Upper lobe of left lung (tissue), 6 donors: Measurements from ENCODE around the gene SEMA3A. TPM values are rescaled to one million over a fixed set of nuclear protein-coding genes. Genes with fewer than 3 reads are reported as not detected.

Source experiments
- ATAC-seq, 2 donors: fragments of 200-7000 bp; cut with Tn5 transposase; one replicate each; pipeline ENCODE4 v1.9.1; 2022; ENCODE audit warnings: mild to moderate bottlenecking in 2 of 2, moderate library complexity in 2 of 2; ENCODE audit not compliant: low FRiP score in 2 of 2
- DNase-seq, 2 donors: peaks; one replicate each; pipeline ENCODE4 v3.0.0-alpha.2; 2019 to 2020
- H3K27ac ChIP-seq, 4 donors: fragments of 200-600 bp; sonication (generic); one replicate each; pipeline ENCODE4 v1.5.1; 2016 to 2019
- H3K27me3 ChIP-seq, 4 donors: fragments of 200-600 bp; sonication (generic); one replicate each; pipeline ENCODE4 v1.5.1; 2017 to 2019
- H3K36me3 ChIP-seq, 4 donors: fragments of 200-600 bp; sonication (generic); one replicate each; pipeline ENCODE4 v1.5.1; 2016 to 2019
- H3K4me1 ChIP-seq, 4 donors: fragments of 200-600 bp; sonication (generic); one replicate each; pipeline ENCODE4 v1.5.1; 2018 to 2019
- H3K4me3 ChIP-seq, 4 donors: fragments of 200-600 bp; sonication (generic); one replicate each; pipeline ENCODE4 v1.5.1; 2017 to 2019; ENCODE audit warnings: mild to moderate bottlenecking in 2 of 4, moderate library complexity in 1 of 4
- H3K9me3 ChIP-seq, 4 donors: fragments of 200-600 bp; sonication (generic); one replicate each; pipeline ENCODE4 v1.5.1; 2018 to 2019
- EP300 ChIP-seq, 4 donors: sonication (generic); formaldehyde crosslinking; IDR thresholded peaks; one replicate each; pipeline ENCODE4 v1.5.1; 2017; ENCODE audit warnings: antibody characterized with exemption in 4 of 4, control low read depth in 2 of 4
- POLR2A ChIP-seq, 4 donors: fragments of 450-650 bp; IDR thresholded peaks; one replicate each; pipeline ENCODE4 v1.5.1; 2016 to 2017; ENCODE audit warnings: antibody characterized with exemption in 4 of 4, mild to moderate bottlenecking in 2 of 4
- POLR2AphosphoS5 ChIP-seq, 2 donors: sonication (generic); formaldehyde crosslinking; IDR thresholded peaks; one replicate each; pipeline ENCODE4 v1.5.1; 2017; ENCODE audit warnings: antibody characterized with exemption in 2 of 2
- WGBS, 2 donors: methylation state at CpG; one replicate each; pipeline ENCODE4 v1.1.5; 2017 to 2018; 5-methylcytosine and 5-hydroxymethylcytosine counted together
- total RNA-seq, 6 donors: library from RNA; depleted of rRNA in 4 of 6; stranded (reverse); fragments of >200 nt in 4 of 6; gene quantifications; one replicate each; pipeline versions ENCODE4 v1.1.0 to v1.2.1, GENCODE V29; 2016 to 2021
- TF ChIP-seq, protein P1 (sequence below), 6 experiments: fragments of 450-650 bp in 4 of 6; fragments of 200-600 bp in 2 of 6; sonication (generic) in 2 of 6; IDR thresholded peaks; one replicate each; pipeline ENCODE4 v1.5.1; 2016 to 2019; ENCODE audit warnings: antibody characterized with exemption in 6 of 6
- donor health status: DM: no; HTN: no; CAD: no; lungs with moderate emphysema.
- donor health status: DM: no; HTN: yes; CAD: no; lungs with severe emphysema.

Gene SEMA3A
- total RNA-seq, 6 donors from 2014 or later = 1.0 to 8.8 (median 3.1) TPM

DNA sequence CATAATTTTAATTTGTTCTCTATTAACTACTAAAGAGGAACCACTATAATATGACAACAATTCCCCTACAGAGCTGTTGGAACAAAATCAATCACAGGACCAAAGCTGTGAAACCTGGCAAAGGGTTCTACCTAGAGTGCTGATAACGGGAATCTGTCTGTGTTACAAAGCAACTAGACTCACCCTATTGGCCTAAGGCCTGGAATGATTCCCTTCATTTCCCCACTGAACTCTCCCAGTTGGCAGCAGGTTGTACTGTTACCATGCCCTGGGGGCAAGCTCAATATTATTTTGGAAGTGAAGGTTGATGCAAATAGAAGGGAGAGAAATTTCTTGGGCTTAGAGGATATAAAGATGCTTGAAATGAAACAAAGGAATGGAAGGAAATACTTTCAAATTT lies 81.8 kb downstream of the SEMA3A start:
- Histone ChIP-seq H3K27me3 (no peaks in the 10 kb centered on the region), H3K4me1 (peaks cover 0 to 12% (median 5%) of the 10 kb centered on the region in 4 donors), H3K27ac (no peak overlapping the region), H3K9me3 (no peaks in the 10 kb centered on the region), H3K36me3 (no peaks in the 10 kb centered on the region), H3K4me3 (no peak overlapping the region)
- TF ChIP-seq, protein P1, sequence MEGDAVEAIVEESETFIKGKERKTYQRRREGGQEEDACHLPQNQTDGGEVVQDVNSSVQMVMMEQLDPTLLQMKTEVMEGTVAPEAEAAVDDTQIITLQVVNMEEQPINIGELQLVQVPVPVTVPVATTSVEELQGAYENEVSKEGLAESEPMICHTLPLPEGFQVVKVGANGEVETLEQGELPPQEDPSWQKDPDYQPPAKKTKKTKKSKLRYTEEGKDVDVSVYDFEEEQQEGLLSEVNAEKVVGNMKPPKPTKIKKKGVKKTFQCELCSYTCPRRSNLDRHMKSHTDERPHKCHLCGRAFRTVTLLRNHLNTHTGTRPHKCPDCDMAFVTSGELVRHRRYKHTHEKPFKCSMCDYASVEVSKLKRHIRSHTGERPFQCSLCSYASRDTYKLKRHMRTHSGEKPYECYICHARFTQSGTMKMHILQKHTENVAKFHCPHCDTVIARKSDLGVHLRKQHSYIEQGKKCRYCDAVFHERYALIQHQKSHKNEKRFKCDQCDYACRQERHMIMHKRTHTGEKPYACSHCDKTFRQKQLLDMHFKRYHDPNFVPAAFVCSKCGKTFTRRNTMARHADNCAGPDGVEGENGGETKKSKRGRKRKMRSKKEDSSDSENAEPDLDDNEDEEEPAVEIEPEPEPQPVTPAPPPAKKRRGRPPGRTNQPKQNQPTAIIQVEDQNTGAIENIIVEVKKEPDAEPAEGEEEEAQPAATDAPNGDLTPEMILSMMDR (IDR thresholded peaks at IDR 0.05) = no peak
- TF ChIP-seq EP300 (IDR thresholded peaks at IDR 0.05) = no peak
- no peak for TF ChIP-seq POLR2A (IDR thresholded peaks at IDR 0.05)
- TF ChIP-seq POLR2AphosphoS5 (IDR thresholded peaks at IDR 0.05) = no peak
- 32 to 33% methylated on average over 1 of the region's 1 CpG for WGBS, 2 donors
- ATAC-seq (no peak), DNase-seq (no peak)

DNA sequence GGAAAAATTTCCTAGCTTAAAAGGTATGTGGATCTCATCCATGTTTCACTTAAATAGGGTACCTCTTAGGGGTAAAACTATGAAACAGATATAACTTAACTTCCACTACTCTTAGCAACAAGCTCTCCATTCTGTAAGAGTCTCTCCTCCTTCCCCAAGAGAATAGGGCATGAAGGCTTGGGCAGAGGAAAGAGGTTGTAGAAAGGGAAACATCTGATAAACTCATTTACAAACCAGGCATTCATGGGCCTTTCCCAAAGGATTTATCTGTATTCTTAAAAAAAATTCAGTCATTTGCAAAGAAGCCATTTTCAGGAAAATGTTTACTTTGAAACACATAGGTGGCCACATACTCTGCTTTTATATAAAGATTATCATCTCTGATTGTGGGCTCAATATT lies 82.7 kb downstream of the SEMA3A start:
- H3K27me3 ChIP-seq = no peaks in the 10 kb centered on the region
- TF ChIP-seq, protein P1 (IDR thresholded peaks at IDR 0.05) = no peak
- TF ChIP-seq POLR2AphosphoS5 (IDR thresholded peaks at IDR 0.05) (no peak), EP300 (IDR thresholded peaks at IDR 0.05) (no peak), POLR2A (IDR thresholded peaks at IDR 0.05) (no peak)
- peaks cover 0 to 12% (median 5%) of the 10 kb centered on the region in 4 donors for H3K4me1 ChIP-seq
- no peak overlapping the region for H3K4me3 ChIP-seq
- ATAC-seq (no peak), DNase-seq (no peak)
- H3K36me3 ChIP-seq = no peaks in the 10 kb centered on the region
- no peak overlapping the region for H3K27ac ChIP-seq
- no peaks in the 10 kb centered on the region for H3K9me3 ChIP-seq

DNA sequence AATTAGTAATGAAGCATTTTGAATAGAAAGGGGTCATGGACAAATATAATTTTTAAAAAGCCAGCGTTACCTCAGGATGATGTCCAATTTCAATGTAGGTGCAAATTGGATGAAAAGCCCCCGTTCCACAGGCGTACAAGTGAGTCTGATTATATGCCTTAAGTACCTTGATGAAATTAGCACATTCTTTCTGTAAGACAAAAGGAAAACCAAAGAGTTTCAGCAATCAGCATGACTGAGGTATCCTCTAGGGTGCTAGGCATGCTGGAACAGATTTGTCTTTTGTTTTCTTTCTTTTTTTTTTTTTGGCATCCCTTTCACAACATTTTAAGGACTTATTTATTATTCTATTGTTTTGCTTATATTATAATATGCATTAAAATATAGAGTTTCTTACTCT lies 84.2 kb downstream of the SEMA3A start:
- Histone ChIP-seq H3K27me3 (no peaks in the 10 kb centered on the region), H3K4me3 (no peak overlapping the region), H3K36me3 (no peaks in the 10 kb centered on the region), H3K9me3 (no peaks in the 10 kb centered on the region), H3K27ac (no peak overlapping the region), H3K4me1 (peaks cover 0 to 12% (median 5%) of the 10 kb centered on the region in 4 donors)
- 86 to 91% methylated on average over 3 of the region's 3 CpGs for WGBS, 2 donors
- no peak for ATAC-seq
- TF ChIP-seq, protein P1 (IDR thresholded peaks at IDR 0.05) = no peak
- TF ChIP-seq POLR2AphosphoS5 (IDR thresholded peaks at IDR 0.05) = no peak
- no peak for TF ChIP-seq EP300 (IDR thresholded peaks at IDR 0.05)
- no peak for TF ChIP-seq POLR2A (IDR thresholded peaks at IDR 0.05)
- no peak for DNase-seq

DNA sequence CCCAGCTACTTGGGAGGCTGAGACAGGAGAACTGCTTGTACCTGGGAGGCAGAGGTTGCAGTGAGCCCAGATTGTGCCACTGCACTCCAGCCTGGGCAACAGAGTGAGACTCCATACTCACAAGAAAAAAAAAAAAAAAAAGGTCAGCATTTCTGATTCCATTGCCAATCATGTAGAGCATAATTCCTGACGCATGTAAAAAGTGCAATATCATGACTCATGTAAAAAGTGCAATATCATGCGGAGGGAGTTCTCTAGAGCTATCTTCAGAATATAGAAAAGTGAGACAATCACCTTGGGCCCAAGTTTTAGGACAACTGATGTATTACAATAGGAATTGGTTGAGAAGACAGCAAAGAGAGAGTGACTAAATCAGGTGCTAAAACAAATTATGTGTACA lies 85.8 kb downstream of the SEMA3A start:
- H3K27me3 ChIP-seq = no peaks in the 10 kb centered on the region
- WGBS, 2 donors = 50 to 70% methylated on average over 2 of the region's 2 CpGs
- ATAC-seq = no peak

DNA sequence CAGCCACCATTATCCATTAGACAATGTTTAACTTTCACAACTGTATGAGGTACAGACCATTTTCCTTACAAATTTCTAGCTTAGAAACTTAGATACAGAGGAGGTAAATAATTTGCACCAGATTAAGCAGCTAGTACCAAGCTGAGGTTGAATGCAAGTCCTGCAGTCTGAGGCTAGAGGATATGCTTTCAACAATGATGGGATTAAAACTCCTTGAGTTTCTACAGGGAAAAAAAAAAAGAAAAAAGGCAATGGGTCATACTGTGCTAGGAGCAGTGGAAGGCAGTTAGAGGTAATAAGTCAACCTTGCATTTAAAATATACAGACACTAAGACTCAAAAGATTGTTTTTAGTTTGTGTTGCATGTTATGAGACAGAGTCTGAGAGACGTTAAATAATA lies 86.5 kb downstream of the SEMA3A start:
- no peak for TF ChIP-seq POLR2A (IDR thresholded peaks at IDR 0.05)
- TF ChIP-seq EP300 (IDR thresholded peaks at IDR 0.05) = no peak
- no peak for TF ChIP-seq POLR2AphosphoS5 (IDR thresholded peaks at IDR 0.05)
- TF ChIP-seq, protein P1 (IDR thresholded peaks at IDR 0.05) = no peak
- 71 to 90% methylated on average over 1 of the region's 1 CpG for WGBS, 2 donors
- DNase-seq = no peak
- H3K4me3 ChIP-seq = no peak overlapping the region
- H3K27ac ChIP-seq = no peak overlapping the region
- H3K27me3 ChIP-seq = no peaks in the 10 kb centered on the region
- H3K9me3 ChIP-seq = no peaks in the 10 kb centered on the region
- no peak for ATAC-seq
- H3K36me3 ChIP-seq = no peaks in the 10 kb centered on the region
- peaks cover 0 to 4% (median under 1%) of the 10 kb centered on the region in 4 donors for H3K4me1 ChIP-seq

More for the DNA sequence above, 85.8 kb downstream of the SEMA3A start:
- H3K36me3 ChIP-seq = no peaks in the 10 kb centered on the region
- H3K4me1 ChIP-seq = peaks cover 0 to 11% (median 4%) of the 10 kb centered on the region in 4 donors
- TF ChIP-seq, protein P1 (IDR thresholded peaks at IDR 0.05) = no peak
- no peak for TF ChIP-seq POLR2A (IDR thresholded peaks at IDR 0.05)
- no peak for TF ChIP-seq POLR2AphosphoS5 (IDR thresholded peaks at IDR 0.05)
- TF ChIP-seq EP300 (IDR thresholded peaks at IDR 0.05) = no peak
- no peak for DNase-seq
- no peak overlapping the region for H3K4me3 ChIP-seq
- no peaks in the 10 kb centered on the region for H3K9me3 ChIP-seq
- no peak overlapping the region for H3K27ac ChIP-seq
